Measurements from ENCODE around the gene KRTAP3-3. TPM values are rescaled to one million over a fixed set of nuclear protein-coding genes. Genes with fewer than 3 reads are reported as not detected.

The KRTAP3-3 gene
- total RNA-seq, 1 donor = not detected

DNA sequence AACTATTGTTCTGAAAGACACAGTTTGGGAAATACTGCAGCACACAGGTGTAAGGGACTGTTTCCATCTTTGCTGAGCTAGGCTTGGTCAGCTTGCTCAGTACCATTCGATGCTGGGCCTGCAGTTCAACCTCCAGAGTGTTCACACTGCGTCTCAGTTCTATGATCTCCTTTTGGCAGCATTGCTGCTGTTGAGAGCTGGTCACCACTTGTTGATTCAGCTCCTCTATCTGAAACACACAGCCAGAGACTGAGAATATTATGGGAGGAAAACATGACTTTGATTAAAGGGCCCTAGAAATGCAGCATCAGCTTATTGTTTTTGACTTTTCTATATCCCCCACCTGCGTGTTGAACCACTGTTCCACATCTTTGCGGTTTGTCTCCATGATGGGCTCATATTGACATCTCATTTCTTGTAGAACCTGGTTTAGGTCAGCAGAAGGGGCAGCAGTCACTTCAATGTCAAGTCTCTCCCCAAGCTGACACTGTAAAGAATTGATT is 31.9 kb downstream of the KRTAP3-3 start:
- TF ChIP-seq, protein P1, sequence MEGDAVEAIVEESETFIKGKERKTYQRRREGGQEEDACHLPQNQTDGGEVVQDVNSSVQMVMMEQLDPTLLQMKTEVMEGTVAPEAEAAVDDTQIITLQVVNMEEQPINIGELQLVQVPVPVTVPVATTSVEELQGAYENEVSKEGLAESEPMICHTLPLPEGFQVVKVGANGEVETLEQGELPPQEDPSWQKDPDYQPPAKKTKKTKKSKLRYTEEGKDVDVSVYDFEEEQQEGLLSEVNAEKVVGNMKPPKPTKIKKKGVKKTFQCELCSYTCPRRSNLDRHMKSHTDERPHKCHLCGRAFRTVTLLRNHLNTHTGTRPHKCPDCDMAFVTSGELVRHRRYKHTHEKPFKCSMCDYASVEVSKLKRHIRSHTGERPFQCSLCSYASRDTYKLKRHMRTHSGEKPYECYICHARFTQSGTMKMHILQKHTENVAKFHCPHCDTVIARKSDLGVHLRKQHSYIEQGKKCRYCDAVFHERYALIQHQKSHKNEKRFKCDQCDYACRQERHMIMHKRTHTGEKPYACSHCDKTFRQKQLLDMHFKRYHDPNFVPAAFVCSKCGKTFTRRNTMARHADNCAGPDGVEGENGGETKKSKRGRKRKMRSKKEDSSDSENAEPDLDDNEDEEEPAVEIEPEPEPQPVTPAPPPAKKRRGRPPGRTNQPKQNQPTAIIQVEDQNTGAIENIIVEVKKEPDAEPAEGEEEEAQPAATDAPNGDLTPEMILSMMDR (IDR thresholded peaks at IDR 0.05; ENCODE audit: insufficient read depth, low read depth, low read length) = no peak
- H3K4me3 ChIP-seq (ENCODE audit: low read depth, low read length) = no peak overlapping the region
- no peak for DNase-seq (ENCODE audit: low read depth)

DNA sequence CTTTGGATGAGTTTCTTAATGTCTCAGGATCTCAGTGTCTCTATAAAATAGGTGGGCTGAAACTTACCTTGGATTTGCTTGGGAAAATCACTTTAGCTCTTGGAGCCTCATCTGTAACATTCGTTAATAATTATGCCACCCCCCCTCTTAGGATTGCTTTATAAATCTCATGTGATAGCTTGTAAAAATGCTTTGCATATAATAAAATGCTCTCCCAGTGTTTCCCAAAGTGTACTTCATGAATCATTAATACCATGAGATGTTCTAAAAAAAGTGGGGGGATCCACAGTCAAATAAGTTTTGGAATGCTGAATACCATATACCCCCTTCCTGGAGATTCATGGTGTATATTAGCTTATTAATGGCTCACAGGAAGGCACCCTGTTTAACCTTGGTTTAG is 32.4 kb downstream of the KRTAP3-3 start:
- DNase-seq (ENCODE audit: low read depth) = no peak
- TF ChIP-seq, protein P1 (IDR thresholded peaks at IDR 0.05; ENCODE audit: insufficient read depth, low read depth, low read length) = no peak

DNA sequence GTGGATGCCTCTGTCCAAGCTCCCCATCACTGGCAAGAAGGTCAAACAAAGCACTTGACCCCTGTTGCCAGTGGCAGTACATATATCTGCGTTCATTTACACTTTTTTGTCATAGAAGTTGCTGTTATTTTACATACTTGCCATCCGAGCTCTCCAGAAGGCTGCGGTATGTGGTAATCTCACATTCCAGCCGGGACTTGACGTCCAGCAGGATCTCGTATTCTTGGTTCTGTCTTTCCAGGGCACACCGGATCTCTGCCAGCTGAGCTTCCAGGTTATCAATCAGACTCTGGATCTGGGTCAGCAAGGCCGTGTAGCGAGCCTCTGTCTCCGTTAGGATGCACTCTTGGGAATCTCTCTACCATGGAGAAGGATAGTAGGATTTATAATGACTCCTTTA is 33.8 kb downstream of the KRTAP3-3 start:
- peak; percentile 64 for DNase-seq (ENCODE audit: low read depth)
- H3K4me3 ChIP-seq (ENCODE audit: low read depth, low read length) = peak overlapping the region; percentile 17
- TF ChIP-seq, protein P1 (IDR thresholded peaks at IDR 0.05; ENCODE audit: insufficient read depth, low read depth, low read length) = no peak

More for the DNA sequence above, 32.4 kb downstream of the KRTAP3-3 start:
- H3K4me3 ChIP-seq (ENCODE audit: low read depth, low read length) = no peak overlapping the region

DNA sequence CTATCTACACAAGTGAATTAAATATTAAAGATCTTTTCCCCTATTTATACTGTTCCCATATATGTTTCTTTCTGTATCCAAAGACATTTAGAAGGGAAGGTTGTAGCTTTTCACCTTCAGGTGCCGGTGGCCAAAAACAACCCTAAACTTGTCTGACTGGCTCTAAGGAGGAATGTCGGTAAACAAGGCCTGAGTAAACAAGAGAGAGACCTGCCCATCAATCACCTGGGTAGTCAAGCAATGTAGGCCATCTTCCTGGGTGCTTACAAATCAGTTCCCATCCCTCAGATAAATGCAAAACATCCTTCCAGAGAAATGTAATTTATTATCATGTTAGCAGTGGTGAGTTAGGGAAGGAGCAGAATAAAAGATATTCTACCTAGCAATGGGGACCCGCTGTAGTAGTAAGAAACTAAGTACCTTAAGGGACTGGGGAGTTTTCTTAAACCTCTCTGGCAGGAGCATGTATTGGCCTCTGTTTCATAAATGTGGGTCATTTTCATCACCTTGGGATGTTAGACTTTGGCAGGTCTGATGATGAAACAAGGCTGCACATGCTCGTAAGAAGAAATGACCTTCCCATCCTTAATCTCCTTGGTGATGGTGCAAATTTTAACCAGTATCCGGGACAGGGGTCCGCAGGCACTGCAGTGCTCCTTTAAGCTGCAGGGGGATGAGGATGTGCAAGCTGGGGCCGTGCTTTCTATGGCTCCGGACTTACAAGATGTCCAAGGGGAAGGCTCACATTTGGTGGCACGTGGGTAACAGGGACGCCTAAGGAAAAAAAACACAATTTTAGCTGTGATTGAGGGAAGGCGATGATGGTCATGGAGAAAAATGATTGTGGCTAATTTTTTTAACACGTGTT is 35.6 kb downstream of the KRTAP3-3 start:
- no peak overlapping the region for H3K4me3 ChIP-seq (ENCODE audit: low read depth, low read length)
- TF ChIP-seq, protein P1 (IDR thresholded peaks at IDR 0.05; ENCODE audit: insufficient read depth, low read depth, low read length) = no peak
- DNase-seq (ENCODE audit: low read depth) = no peak

DNA sequence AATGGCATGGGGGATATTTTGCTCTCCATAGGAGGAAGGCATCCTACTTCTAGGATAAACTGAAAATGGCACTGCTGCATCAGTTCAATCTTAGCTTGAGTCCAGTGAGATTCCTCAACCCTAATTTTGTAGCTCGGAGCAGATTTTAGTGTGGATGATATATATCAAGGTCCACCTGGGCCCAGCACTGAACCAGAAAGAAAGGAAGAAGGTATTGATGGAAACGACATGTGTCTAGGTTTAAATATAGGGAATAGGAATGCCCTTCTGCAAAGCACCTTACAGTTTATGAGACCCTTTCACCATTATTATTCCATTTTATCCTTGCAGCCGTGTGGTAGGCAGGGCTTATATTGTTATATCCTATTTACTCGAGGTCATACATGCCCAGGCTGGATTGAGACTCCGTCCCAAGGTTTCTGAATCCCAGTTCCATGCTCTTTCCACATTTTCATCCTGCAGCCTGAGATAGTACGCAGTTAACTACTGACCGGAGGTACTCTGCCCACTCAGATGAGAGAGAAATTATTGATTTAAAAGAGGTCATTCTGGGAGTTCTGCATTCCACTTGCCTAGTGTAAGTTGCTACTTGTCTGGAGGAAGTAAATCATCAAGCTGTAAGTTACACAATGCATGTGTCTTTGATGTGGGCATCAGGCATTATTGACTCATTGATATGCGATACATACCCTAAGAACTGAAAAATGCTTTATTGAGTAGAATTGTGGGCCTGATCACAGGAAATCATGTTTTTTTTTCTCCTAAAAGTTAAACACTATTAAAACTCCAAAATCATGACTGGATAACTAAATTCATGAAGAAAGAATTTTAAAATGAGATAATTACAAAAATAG is 37.3 kb downstream of the KRTAP3-3 start:
- peak; percentile 69 for DNase-seq (ENCODE audit: low read depth)
- TF ChIP-seq, protein P1 (IDR thresholded peaks at IDR 0.05; ENCODE audit: insufficient read depth, low read depth, low read length) = no peak
- no peak overlapping the region for H3K4me3 ChIP-seq (ENCODE audit: low read depth, low read length)

DNA sequence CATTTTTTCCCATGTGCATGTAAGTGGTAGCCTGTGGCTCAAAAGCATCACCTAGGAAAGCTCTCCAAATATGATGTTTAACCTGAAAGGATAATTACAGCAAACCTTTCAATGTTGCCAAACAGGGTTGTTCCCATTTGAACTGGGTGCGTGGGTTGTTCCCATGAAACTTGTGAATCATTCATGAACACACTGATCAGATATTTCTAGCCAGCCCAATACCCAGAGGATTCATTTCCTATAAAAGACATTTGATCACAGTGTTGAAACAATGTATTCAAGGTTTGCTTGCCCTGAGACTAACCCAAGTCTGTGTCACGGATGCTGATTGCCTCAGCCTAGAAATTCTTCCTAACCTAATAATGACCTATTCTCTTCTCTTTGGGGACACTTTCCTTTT is 40.1 kb downstream of the KRTAP3-3 start:
- H3K4me3 ChIP-seq (ENCODE audit: low read depth, low read length) = no peak overlapping the region
- TF ChIP-seq, protein P1 (IDR thresholded peaks at IDR 0.05; ENCODE audit: insufficient read depth, low read depth, low read length) = no peak
- peak; percentile 36 for DNase-seq (ENCODE audit: low read depth)
